Measurements from ENCODE around the gene ALDH7A1.
"Not testable (repeated sequence)": the region's sequence is repeated elsewhere in the genome, so short reads cannot be mapped to it uniquely, and the experiment has no call there.

ALDH7A1 gene

GRCh38 chr5:126531543-126532120 is 63.4 kb downstream of the ALDH7A1 start:
- no peak for DNase-seq

GRCh38 chr5:126527892-126528291 is 67.1 kb downstream of the ALDH7A1 start:
- no peak for DNase-seq

- no peak for DNase-seq
These were observed 67.9 kb downstream of the ALDH7A1 start for GRCh38 chr5:126527158-126527557.

- no peak for DNase-seq
These were observed 68.5 kb downstream of the ALDH7A1 start for GRCh38 chr5:126526493-126526892.

- DNase-seq: no peak
These were observed 69.3 kb downstream of the ALDH7A1 start for GRCh38 chr5:126525630-126526245.

GRCh38 chr5:126523818-126524510 is 71.1 kb downstream of the ALDH7A1 start:
- no peak for DNase-seq

- DNase-seq: no peak
These were observed 73.9 kb downstream of the ALDH7A1 start for GRCh38 chr5:126521130-126521529.

- DNase-seq: no peak
These were observed 74.4 kb downstream of the ALDH7A1 start for GRCh38 chr5:126520593-126520953.

- no peak for DNase-seq
These were observed 75.1 kb downstream of the ALDH7A1 start for GRCh38 chr5:126519637-126520592.

GRCh38 chr5:126519223-126519622 is 75.8 kb downstream of the ALDH7A1 start:
- DNase-seq: not testable (repeated sequence)

- no peak for DNase-seq
These were observed 78.2 kb downstream of the ALDH7A1 start for GRCh38 chr5:126516852-126517251.

- DNase-seq: no peak
These were observed 78.9 kb downstream of the ALDH7A1 start for GRCh38 chr5:126516133-126516532.

- DNase-seq: no peak
These were observed 79.7 kb downstream of the ALDH7A1 start for GRCh38 chr5:126515337-126515736.

GRCh38 chr5:126514558-126515141 is 80.4 kb downstream of the ALDH7A1 start:
- DNase-seq: no peak

GRCh38 chr5:126514131-126514557 is 80.9 kb downstream of the ALDH7A1 start:
- no peak for DNase-seq

- DNase-seq: no peak
These were observed 81.3 kb downstream of the ALDH7A1 start for GRCh38 chr5:126513703-126514102.

GRCh38 chr5:126513302-126513701 is 81.7 kb downstream of the ALDH7A1 start:
- DNase-seq: no peak

GRCh38 chr5:126512451-126512850 is 82.6 kb downstream of the ALDH7A1 start:
- no peak for DNase-seq

- no peak for DNase-seq
These were observed 83.1 kb downstream of the ALDH7A1 start for GRCh38 chr5:126511961-126512360.

GRCh38 chr5:126509339-126509738 is 85.7 kb downstream of the ALDH7A1 start:
- no peak for DNase-seq

- peak; percentile 40 for DNase-seq
These were observed 86.1 kb downstream of the ALDH7A1 start for GRCh38 chr5:126508962-126509279.

GRCh38 chr5:126508251-126508961 is 86.6 kb downstream of the ALDH7A1 start:
- DNase-seq: no peak
